GM10248 (cell line): ENCODE data around the gene ENO2.

Experiments
- CTCF ChIA-PET: fragments of 300-600 bp; sonication (Branson Sonifier 250); formaldehyde crosslinking; extraction: SDS; loops from one replicate; lab custom pipeline; 2021; ENCODE audit warnings: antibody characterized with exemption; lab: Yijun Ruan, JAX
- POLR2A ChIA-PET: fragments of 350-650 bp; sonication (Branson Sonifier 250); formaldehyde crosslinking; extraction: SDS; loops from one replicate; lab custom pipeline; 2020; ENCODE audit warnings: antibody characterized with exemption; lab: Yijun Ruan, JAX
- DNase-seq: peaks from one replicate; pipeline ENCODE4 v3.0.0; 2012; ENCODE audit errors: extremely low spot score
- CTCF ChIP-seq: IDR thresholded peaks from 2 replicates; pipeline ENCODE4 v1.5.1; 2012; ENCODE audit warnings: mild to moderate bottlenecking, low read depth; ENCODE audit errors: extremely low read depth, missing control alignments, control extremely low read depth

ENO2 gene

GRCh38 chr12:6943389-6943721 is 29.0 kb downstream of the ENO2 start:
- ChIA-PET CTCF (interaction anchor here (1.0 to 22.9 kb wide), 12 partner anchors 6 to 170 kb away, joined by 4 to 530 read pairs (median 12); partner anchors contain the start of genes C1RL and LPCAT3), POLR2A (interaction anchor here (0.8 to 6.1 kb wide), 14 partner anchors 10 to 409 kb away, joined by 3 to 147 read pairs (median 4); partner anchors contain the start of genes ENO2, GAPDH, LPCAT3 and SPSB2)
- TF ChIP-seq CTCF = no peak
- DNase-seq = peak; percentile 89

- TF ChIP-seq CTCF = no peak
Measured at GRCh38 chr12:6943722-6944380, 29.5 kb downstream of the ENO2 start, which contains the start of the genes C12orf57 and RNU7-1. Gene C12orf57, plus strand, starts transcription at chr12:6944022. Its CDS starts 100 bp downstream, at chr12:6944122. Gene RNU7-1, plus strand, starts transcription at chr12:6943816.

GRCh38 chr12:6944381-6945186 is 30.2 kb downstream of the ENO2 start:
- DNase-seq = peak; percentile 79
- ChIA-PET CTCF (interaction anchor here (0.8 to 22.9 kb wide), 19 partner anchors 8 to 169 kb away, joined by 3 to 530 read pairs (median 6); partner anchors contain the start of genes C1RL, LPCAT3 and SPSB2), POLR2A (interaction anchor here (0.9 to 6.1 kb wide), 14 partner anchors 15 to 410 kb away, joined by 3 to 147 read pairs (median 4); partner anchors contain the start of genes ENO2, GAPDH, LPCAT3 and SPSB2)
- TF ChIP-seq CTCF = peak; percentile 94

More at GRCh38 chr12:6943722-6944380, 29.5 kb downstream of the ENO2 start, which contains the start of the genes C12orf57 and RNU7-1:
- peak; percentile 68 for DNase-seq
- CTCF ChIA-PET = interaction anchor here (1.0 to 22.9 kb wide), 14 partner anchors 7 to 169 kb away, joined by 3 to 530 read pairs (median 8); partner anchors contain the start of genes C1RL, LPCAT3 and SPSB2
- POLR2A ChIA-PET = interaction anchor here (0.8 to 6.1 kb wide), 15 partner anchors 9 to 410 kb away, joined by 3 to 147 read pairs (median 4); partner anchors contain the start of genes ENO2, GAPDH, LPCAT3 and SPSB2

- ChIA-PET CTCF (interaction anchor here (0.9 to 22.9 kb wide), 17 partner anchors 9 to 168 kb away, joined by 3 to 530 read pairs (median 6); partner anchors contain the start of genes C1RL, LPCAT3 and SPSB2), POLR2A (interaction anchor here (1.2 to 6.1 kb wide), 4 partner anchors 8 to 93 kb away, joined by 4 to 147 read pairs (median 8); partner anchors contain the start of gene USP5)
- TF ChIP-seq CTCF = no peak
- DNase-seq = no peak
Measured at GRCh38 chr12:6945613-6946012, 31.2 kb downstream of the ENO2 start.

GRCh38 chr12:6946033-6946919 is 31.9 kb downstream of the ENO2 start:
- ChIA-PET CTCF (interaction anchor here (0.9 to 22.9 kb wide), 12 partner anchors 9 to 167 kb away, joined by 3 to 530 read pairs (median 8); partner anchors contain the start of genes LPCAT3 and SPSB2), POLR2A (interaction anchor here (1.2 to 6.1 kb wide), 4 partner anchors 9 to 93 kb away, joined by 4 to 147 read pairs (median 8); partner anchors contain the start of gene USP5)
- no peak for TF ChIP-seq CTCF
- peak; percentile 74 for DNase-seq
